T-helper 1 cell treated with Interleukin-12 subunit alpha and Interleukin-12 subunit beta and Interleukin-4 antibody, amounts not matched to agents 30 μg/mL and 1 μg/mL, for 36 hours (primary cell): ENCODE measurements around the gene SLC25A40.
"Not testable (repeated sequence)": the region's sequence is repeated elsewhere in the genome, so short reads cannot be mapped to it uniquely, and the experiment has no call there.

Experiments
- H3K27ac Mint-ChIP-seq: one replicate; pipeline ENCODE4 v1.8.0; 2021; ENCODE audit warnings: mild to moderate bottlenecking, mixed read lengths
- H3K27me3 Mint-ChIP-seq: one replicate; pipeline ENCODE4 v1.8.0; 2021; ENCODE audit warnings: low read depth, mixed read lengths
- H3K36me3 Mint-ChIP-seq: one replicate; pipeline ENCODE4 v1.8.0; 2021; ENCODE audit warnings: low read depth, mixed read lengths
- H3K4me1 Mint-ChIP-seq: one replicate; pipeline ENCODE4 v1.8.0; 2021; ENCODE audit warnings: low read depth, mixed read lengths
- H3K4me3 Mint-ChIP-seq: one replicate; pipeline ENCODE4 v1.8.0; 2021; ENCODE audit warnings: mild to moderate bottlenecking, moderate library complexity, mixed read lengths
- H3K9me3 Mint-ChIP-seq: one replicate; pipeline ENCODE4 v1.8.0; 2021; ENCODE audit warnings: mixed read lengths

SLC25A40 gene

GRCh38 chr7:87876040-87876868, at the start of gene SLC25A40, which contains the start of gene DBF4:
Gene SLC25A40 (minus strand): TSS chr7:87876360. CDS start chr7:87858727, 17,633 bp downstream.
Gene DBF4 (plus strand): TSS chr7:87876493. CDS start chr7:87876733, 240 bp downstream.
- Mint-ChIP-seq H3K4me3 (peak within 1 kb of the TSS; percentile 93), H3K36me3 (peaks cover 30% of the 10 kb centered on the region), H3K27ac (peak within 1 kb of the TSS; percentile 96), H3K27me3 (no peaks in the 10 kb centered on the region), H3K4me1 (peaks cover 41% of the 10 kb centered on the region), H3K9me3 (peaks cover 16% of the 10 kb centered on the region)

- H3K9me3 Mint-ChIP-seq, H3K36me3 Mint-ChIP-seq, H3K4me1 Mint-ChIP-seq, H3K4me3 Mint-ChIP-seq, H3K27ac Mint-ChIP-seq: not testable (repeated sequence)
- peaks cover 11% of the 10 kb centered on the region for H3K27me3 Mint-ChIP-seq
These were observed 46.7 kb upstream of the SLC25A40 start for GRCh38 chr7:87922759-87923395.

GRCh38 chr7:87920578-87920977, 44.4 kb upstream of the SLC25A40 start:
- no peaks in the 10 kb centered on the region for H3K4me1 Mint-ChIP-seq
- no peak overlapping the region for H3K4me3 Mint-ChIP-seq
- H3K9me3 Mint-ChIP-seq = no peaks in the 10 kb centered on the region
- H3K36me3 Mint-ChIP-seq = no peaks in the 10 kb centered on the region
- H3K27me3 Mint-ChIP-seq = peaks cover 14% of the 10 kb centered on the region
- no peak overlapping the region for H3K27ac Mint-ChIP-seq

- Mint-ChIP-seq H3K27me3 (peaks cover 14% of the 10 kb centered on the region), H3K4me1 (no peaks in the 10 kb centered on the region), H3K4me3 (no peak overlapping the region), H3K36me3 (no peaks in the 10 kb centered on the region), H3K9me3 (no peaks in the 10 kb centered on the region), H3K27ac (no peak overlapping the region)
These were observed 43.7 kb upstream of the SLC25A40 start for GRCh38 chr7:87919875-87920274.

- Mint-ChIP-seq H3K27ac (no peak overlapping the region), H3K4me3 (no peak overlapping the region), H3K36me3 (no peaks in the 10 kb centered on the region), H3K9me3 (no peaks in the 10 kb centered on the region), H3K4me1 (no peaks in the 10 kb centered on the region), H3K27me3 (peaks cover 11% of the 10 kb centered on the region)
These were observed 42.6 kb upstream of the SLC25A40 start for GRCh38 chr7:87918740-87919139.

GRCh38 chr7:87912121-87912520, 36.0 kb upstream of the SLC25A40 start:
- Mint-ChIP-seq H3K27me3 (peaks cover 3% of the 10 kb centered on the region), H3K9me3 (no peaks in the 10 kb centered on the region), H3K4me1 (no peaks in the 10 kb centered on the region), H3K4me3 (no peak overlapping the region), H3K36me3 (peaks cover 6% of the 10 kb centered on the region), H3K27ac (no peak overlapping the region)

- not testable (repeated sequence) for H3K27ac Mint-ChIP-seq, H3K9me3 Mint-ChIP-seq, H3K4me3 Mint-ChIP-seq, H3K27me3 Mint-ChIP-seq, H3K4me1 Mint-ChIP-seq
- H3K36me3 Mint-ChIP-seq = peaks cover 13% of the 10 kb centered on the region
These were observed 32.7 kb upstream of the SLC25A40 start for GRCh38 chr7:87908814-87909213.

GRCh38 chr7:87907136-87907906, 31.2 kb upstream of the SLC25A40 start:
- H3K27ac Mint-ChIP-seq, H3K27me3 Mint-ChIP-seq, H3K9me3 Mint-ChIP-seq, H3K4me3 Mint-ChIP-seq, H3K4me1 Mint-ChIP-seq: not testable (repeated sequence)
- H3K36me3 Mint-ChIP-seq = peaks cover 14% of the 10 kb centered on the region

GRCh38 chr7:87899255-87899654, 23.1 kb upstream of the SLC25A40 start:
- Mint-ChIP-seq H3K36me3 (peaks cover 49% of the 10 kb centered on the region), H3K27ac (no peak overlapping the region), H3K4me1 (peaks cover 9% of the 10 kb centered on the region), H3K9me3 (no peaks in the 10 kb centered on the region), H3K27me3 (no peaks in the 10 kb centered on the region), H3K4me3 (no peak overlapping the region)

GRCh38 chr7:87895363-87895762, 19.2 kb upstream of the SLC25A40 start:
- Mint-ChIP-seq H3K27ac (no peak overlapping the region), H3K36me3 (peaks cover 50% of the 10 kb centered on the region), H3K9me3 (no peaks in the 10 kb centered on the region), H3K4me1 (peaks cover 17% of the 10 kb centered on the region), H3K4me3 (no peak overlapping the region), H3K27me3 (no peaks in the 10 kb centered on the region)

GRCh38 chr7:87886875-87887274, 10.7 kb upstream of the SLC25A40 start:
- peaks cover 14% of the 10 kb centered on the region for H3K4me1 Mint-ChIP-seq

GRCh38 chr7:87885018-87885417, 8.9 kb upstream of the SLC25A40 start:
- peaks cover 38% of the 10 kb centered on the region for H3K36me3 Mint-ChIP-seq
- no peak overlapping the region for H3K4me3 Mint-ChIP-seq
- H3K27ac Mint-ChIP-seq = no peak overlapping the region
- H3K27me3 Mint-ChIP-seq = no peaks in the 10 kb centered on the region
- no peaks in the 10 kb centered on the region for H3K9me3 Mint-ChIP-seq
- peaks cover 22% of the 10 kb centered on the region for H3K4me1 Mint-ChIP-seq

More at GRCh38 chr7:87886875-87887274, 10.7 kb upstream of the SLC25A40 start:
- no peaks in the 10 kb centered on the region for H3K9me3 Mint-ChIP-seq
- H3K27me3 Mint-ChIP-seq = no peaks in the 10 kb centered on the region
- H3K4me3 Mint-ChIP-seq = no peak overlapping the region
- peaks cover 33% of the 10 kb centered on the region for H3K36me3 Mint-ChIP-seq
- no peak overlapping the region for H3K27ac Mint-ChIP-seq

- Mint-ChIP-seq H3K36me3 (peaks cover 31% of the 10 kb centered on the region), H3K27ac (no peak overlapping the region), H3K27me3 (no peaks in the 10 kb centered on the region), H3K4me3 (no peak overlapping the region), H3K4me1 (peaks cover 30% of the 10 kb centered on the region), H3K9me3 (no peaks in the 10 kb centered on the region)
These were observed 6.2 kb upstream of the SLC25A40 start for GRCh38 chr7:87882151-87882937.

- Mint-ChIP-seq H3K27me3 (no peaks in the 10 kb centered on the region), H3K4me1 (peaks cover 41% of the 10 kb centered on the region), H3K36me3 (peaks cover 25% of the 10 kb centered on the region), H3K9me3 (no peaks in the 10 kb centered on the region), H3K4me3 (peak overlapping the region; percentile 67), H3K27ac (peak overlapping the region; percentile 35)
These were observed 2.1 kb upstream of the SLC25A40 start for GRCh38 chr7:87878208-87878735.
